OCI-LY7 (cell line): Measurements from ENCODE around the gene RUFY3. TPM values are rescaled to one million over a fixed set of nuclear protein-coding genes. Genes with fewer than 3 reads are reported as not detected.

Experiments used
- BruUV-seq: library from RNA; stranded (reverse); fragments of 400-500 nt; replicated peaks from 2 replicates; lab custom pipeline; 2021; lab: Mats Ljungman, UMichigan
- CTCF ChIA-PET: fragments of 300-600 bp; sonication (Branson Sonifier 250); formaldehyde crosslinking; loops from one replicate; lab custom pipeline; 2022; ENCODE audit warnings: antibody characterized with exemption; ENCODE audit not compliant: unreplicated experiment; lab: Charles Lee
- POLR2A ChIA-PET: fragments of 300-600 bp; sonication (Branson Sonifier 250); formaldehyde crosslinking; loops from one replicate; lab custom pipeline; 2022; ENCODE audit warnings: antibody characterized with exemption; lab: Charles Lee
- DNase-seq: peaks from one replicate; pipeline ENCODE4 v3.0.0-alpha.2; 2015; ENCODE audit warnings: low spot score
- H2AFZ ChIP-seq: fragments of 200-600 bp; sonication (generic), shearing (Covaris generic); 2 replicates; pipeline ENCODE4 v1.6.1; 2014; ENCODE audit warnings: mild to moderate bottlenecking, antibody characterized with exemption, low read length, moderate library complexity
- H3K27ac ChIP-seq: fragments of 200-600 bp; sonication (generic); 2 replicates; pipeline ENCODE4 v1.5.1; 2014; ENCODE audit warnings: mixed run types, low read depth, mild to moderate bottlenecking, moderate library complexity, low read length, inconsistent platforms; ENCODE audit not compliant: poor library complexity, severe bottlenecking
- H3K36me3 ChIP-seq: fragments of 200-600 bp; sonication (generic); 2 replicates; pipeline ENCODE4 v1.6.1; 2014; ENCODE audit warnings: mild to moderate bottlenecking, antibody characterized with exemption, low read length, moderate library complexity, mixed read lengths; ENCODE audit not compliant: insufficient read depth
- H3K4me1 ChIP-seq: fragments of 200-600 bp; sonication (generic); 2 replicates; pipeline ENCODE4 v1.5.1; 2014; ENCODE audit warnings: mild to moderate bottlenecking, low read length; ENCODE audit not compliant: insufficient read depth, poor library complexity, severe bottlenecking
- H3K4me2 ChIP-seq: fragments of 200-600 bp; sonication (generic); 2 replicates; pipeline ENCODE4 v1.6.1; 2014; ENCODE audit warnings: mild to moderate bottlenecking, low read length
- H3K4me3 ChIP-seq: fragments of 200-600 bp; sonication (generic); 2 replicates; pipeline ENCODE4 v1.5.1; 2014; ENCODE audit warnings: mild to moderate bottlenecking, low read depth, low read length; ENCODE audit not compliant: poor library complexity, severe bottlenecking
- H3K79me2 ChIP-seq: fragments of 200-600 bp; sonication (generic); 2 replicates; pipeline ENCODE4 v1.6.1; 2016; ENCODE audit warnings: low read depth, mild to moderate bottlenecking, low read length, moderate library complexity, mixed read lengths; ENCODE audit not compliant: insufficient read depth
- H3K9me2 ChIP-seq: fragments of 200-600 bp; sonication (generic); 2 replicates; pipeline ENCODE4 v1.6.1; 2016; ENCODE audit warnings: mild to moderate bottlenecking, low read length, mixed read lengths; ENCODE audit not compliant: insufficient read depth
- H3K9me3 ChIP-seq: fragments of 200-600 bp; sonication (generic); 2 replicates; pipeline ENCODE4 v1.6.1; 2014; ENCODE audit warnings: mild to moderate bottlenecking, mixed run types, low read length, mixed read lengths
- H4K20me1 ChIP-seq: fragments of 200-600 bp; sonication (generic); 2 replicates; pipeline ENCODE4 v1.6.1; 2014; ENCODE audit warnings: mild to moderate bottlenecking, antibody characterized with exemption, low read length, moderate library complexity, mixed read lengths; ENCODE audit not compliant: insufficient read depth
- EZH2phosphoT487 ChIP-seq: fragments of 200-600 bp; sonication (generic); IDR thresholded peaks from 2 replicates; pipeline ENCODE4 v1.6.1; 2018; ENCODE audit warnings: low read depth, borderline replicate concordance, mild to moderate bottlenecking, mixed run types, antibody characterized with exemption, low read length, moderate library complexity, mixed read lengths
- intact Hi-C: fragments of 100-400 bp; cut with micrococcal nuclease; formaldehyde crosslinking; loops from one replicate; pipeline ENCODE4 v1.10.0; 2022; ENCODE audit not compliant: unreplicated experiment
- total RNA-seq, 2 experiments: library from RNA; depleted of rRNA in 1 of 2; stranded (reverse); fragments of >200 nt in 1 of 2; shearing (Covaris generic) in 1 of 2; gene quantifications; 2 replicates each; pipeline ENCODE4 v1.2.3, GENCODE V29; 2014 to 2022
- TF ChIP-seq, protein P1 (sequence below): fragments of 200-600 bp; sonication (generic); conservative IDR thresholded peaks from 2 replicates; pipeline ENCODE4 v1.5.1; 2014; ENCODE audit warnings: mild to moderate bottlenecking, antibody characterized with exemption, low read length, moderate library complexity, mixed read lengths

RUFY3 gene
- total RNA-seq, 2 experiments from 2014 or later, result 36.4 to 52.2 TPM

DNA sequence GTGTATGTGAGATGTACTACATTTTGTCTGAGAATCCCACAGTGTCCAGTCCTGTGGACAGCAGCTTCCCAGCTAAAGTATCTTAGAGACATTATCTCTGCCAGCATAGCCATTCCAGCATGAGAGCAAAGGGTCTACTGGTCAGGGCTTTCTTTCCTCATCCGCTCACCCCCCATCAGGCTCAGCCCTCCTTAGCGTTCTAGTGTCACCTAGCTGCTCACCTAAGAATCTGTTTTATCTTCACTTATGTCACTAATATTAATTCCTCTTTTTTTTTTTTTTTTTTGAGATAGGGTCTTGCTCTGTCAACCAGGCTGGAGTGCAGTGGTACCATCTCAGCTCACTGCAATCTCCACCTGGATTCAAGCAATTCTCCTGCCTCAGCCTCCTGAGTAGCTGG is 15.6 kb downstream of the RUFY3 start:
- DNase-seq, result peak; percentile 52
- peaks cover 4% of the 10 kb centered on the region; the same call in 1 of the 2 replicates for H4K20me1 ChIP-seq
- H2AFZ ChIP-seq, result peak overlapping the region; percentile 22; the same call in 1 of the 2 replicates
- peak overlapping the region; percentile 43 for H3K4me2 ChIP-seq
- ChIA-PET CTCF (interaction anchor here (1.0 kb wide), 1 partner anchor 77 kb away, joined by 3 read pairs; no protein-coding TSS in a partner anchor), POLR2A (interaction anchor here (0.6 to 4.8 kb wide), 21 partner anchors 8 to 1558 kb away, joined by 3 to 44 read pairs (median 5); partner anchors contain the start of genes GRSF1, MOB1B and RUFY3)
- H3K27ac ChIP-seq, result no peak overlapping the region
- no peaks in the 10 kb centered on the region for H3K9me3 ChIP-seq
- H3K79me2 ChIP-seq, result peaks cover 12% of the 10 kb centered on the region; the same call in 1 of the 2 replicates
- TF ChIP-seq, protein P1, sequence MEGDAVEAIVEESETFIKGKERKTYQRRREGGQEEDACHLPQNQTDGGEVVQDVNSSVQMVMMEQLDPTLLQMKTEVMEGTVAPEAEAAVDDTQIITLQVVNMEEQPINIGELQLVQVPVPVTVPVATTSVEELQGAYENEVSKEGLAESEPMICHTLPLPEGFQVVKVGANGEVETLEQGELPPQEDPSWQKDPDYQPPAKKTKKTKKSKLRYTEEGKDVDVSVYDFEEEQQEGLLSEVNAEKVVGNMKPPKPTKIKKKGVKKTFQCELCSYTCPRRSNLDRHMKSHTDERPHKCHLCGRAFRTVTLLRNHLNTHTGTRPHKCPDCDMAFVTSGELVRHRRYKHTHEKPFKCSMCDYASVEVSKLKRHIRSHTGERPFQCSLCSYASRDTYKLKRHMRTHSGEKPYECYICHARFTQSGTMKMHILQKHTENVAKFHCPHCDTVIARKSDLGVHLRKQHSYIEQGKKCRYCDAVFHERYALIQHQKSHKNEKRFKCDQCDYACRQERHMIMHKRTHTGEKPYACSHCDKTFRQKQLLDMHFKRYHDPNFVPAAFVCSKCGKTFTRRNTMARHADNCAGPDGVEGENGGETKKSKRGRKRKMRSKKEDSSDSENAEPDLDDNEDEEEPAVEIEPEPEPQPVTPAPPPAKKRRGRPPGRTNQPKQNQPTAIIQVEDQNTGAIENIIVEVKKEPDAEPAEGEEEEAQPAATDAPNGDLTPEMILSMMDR, result peak; percentile 50
- TF ChIP-seq EZH2phosphoT487, result no peak
- intact Hi-C loops, result loop anchor here (2.0 to 10.0 kb wide), 4 partner anchors 17 to 187 kb away; partner anchors contain the start of gene GRSF1
- H3K4me3 ChIP-seq, result no peak overlapping the region
- no peaks in the 10 kb centered on the region for H3K9me2 ChIP-seq
- BruUV-seq, result no TSS peak
- no peaks in the 10 kb centered on the region for H3K36me3 ChIP-seq
- peaks cover 49% of the 10 kb centered on the region for H3K4me1 ChIP-seq

DNA sequence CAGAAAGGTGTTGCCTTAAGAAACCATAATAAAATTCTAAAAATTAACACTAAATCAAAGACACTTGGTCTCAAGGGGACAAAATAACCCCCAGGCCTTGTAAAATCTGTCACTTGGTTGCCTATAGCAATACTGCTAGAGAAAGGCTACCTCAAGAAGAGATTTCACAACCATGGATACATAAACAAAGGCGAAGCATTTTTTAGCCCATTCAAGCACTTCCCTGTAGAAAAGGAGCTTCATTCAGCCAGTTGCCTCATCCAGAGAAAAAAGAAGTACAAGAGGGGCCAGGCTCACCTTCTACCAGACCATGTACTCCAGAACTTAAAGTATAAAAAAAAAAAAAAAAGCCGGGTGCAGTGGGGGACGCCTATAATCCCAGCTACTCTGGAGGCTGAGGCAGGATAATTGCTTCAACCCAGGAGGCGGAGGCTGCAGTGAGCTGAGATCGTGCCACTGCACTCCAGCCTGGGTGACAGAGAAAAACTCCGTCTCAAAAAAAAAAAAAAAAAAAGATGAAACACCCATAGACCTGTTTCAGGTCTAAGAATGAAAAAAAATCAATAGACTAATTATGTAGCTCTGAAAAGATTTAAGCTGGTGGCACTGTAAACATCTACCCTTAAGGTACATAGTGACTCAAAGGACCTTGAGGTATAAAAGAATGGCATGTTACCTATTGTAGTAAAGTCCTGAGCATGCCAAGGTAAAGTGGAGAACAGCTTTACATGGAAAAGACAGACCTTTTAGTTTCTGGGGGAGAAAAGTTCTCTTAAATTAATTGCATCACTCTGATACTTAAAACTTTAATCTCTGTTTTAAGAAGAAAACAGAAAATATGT is 18.0 kb downstream of the RUFY3 start:
- POLR2A ChIA-PET, result interaction anchor here (0.6 to 3.5 kb wide), 21 partner anchors 10 to 371 kb away, joined by 3 to 31 read pairs (median 3); no protein-coding TSS in a partner anchor
- Histone ChIP-seq H3K4me3 (no peak overlapping the region), H3K27ac (no peak overlapping the region), H3K79me2 (peaks cover 12% of the 10 kb centered on the region; the same call in 1 of the 2 replicates), H3K4me2 (no peak overlapping the region), H4K20me1 (no peaks in the 10 kb centered on the region), H2AFZ (no peak overlapping the region), H3K4me1 (peaks cover 37% of the 10 kb centered on the region), H3K36me3 (no peaks in the 10 kb centered on the region), H3K9me2 (no peaks in the 10 kb centered on the region), H3K9me3 (no peaks in the 10 kb centered on the region)
- no TSS peak for BruUV-seq
- no peak for DNase-seq
- intact Hi-C loops, result loop anchor here (10.0 kb wide), 1 partner anchor 185 kb away; no protein-coding TSS in a partner anchor
- CTCF ChIA-PET, result no interaction called here
- TF ChIP-seq, protein P1, result no peak
- no peak for TF ChIP-seq EZH2phosphoT487
